HG03521 (cell line): Measurements from ENCODE around the gene SATB1.
"Not testable (repeated sequence)": the region's sequence is repeated elsewhere in the genome, so short reads cannot be mapped to it uniquely, and the experiment has no call there.

Experiments
- ATAC-seq: cut with Tn5 transposase; IDR thresholded peaks from one replicate; pipeline ENCODE4 v1.9.1; 2021; ENCODE audit warnings: mild to moderate bottlenecking, moderate library complexity; ENCODE audit not compliant: unreplicated experiment

Gene SATB1

GRCh38 chr3:18355832-18356231 is 69.3 kb downstream of the SATB1 start:
- ATAC-seq: no peak

DNA sequence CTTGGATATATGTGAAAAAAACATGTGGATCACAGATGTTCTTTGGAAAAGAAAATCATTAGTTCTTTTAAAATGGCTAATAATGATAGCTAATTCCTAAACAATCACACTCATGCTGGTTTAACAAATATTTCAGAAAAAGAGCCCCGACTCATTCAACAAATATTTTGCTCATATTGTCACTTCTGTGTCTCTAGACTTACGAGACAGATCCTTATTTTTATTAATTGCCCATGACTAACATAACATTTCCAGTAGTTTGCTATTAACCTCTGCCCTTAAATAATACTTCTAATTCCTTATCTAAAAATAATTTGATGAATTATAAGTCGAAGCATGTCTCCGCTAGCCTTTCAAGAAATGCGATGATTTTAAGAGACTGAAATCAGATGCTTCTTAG is 70.4 kb downstream of the SATB1 start:
- no peak for ATAC-seq

GRCh38 chr3:18351823-18352744 is 73.1 kb downstream of the SATB1 start:
- ATAC-seq: no peak

DNA sequence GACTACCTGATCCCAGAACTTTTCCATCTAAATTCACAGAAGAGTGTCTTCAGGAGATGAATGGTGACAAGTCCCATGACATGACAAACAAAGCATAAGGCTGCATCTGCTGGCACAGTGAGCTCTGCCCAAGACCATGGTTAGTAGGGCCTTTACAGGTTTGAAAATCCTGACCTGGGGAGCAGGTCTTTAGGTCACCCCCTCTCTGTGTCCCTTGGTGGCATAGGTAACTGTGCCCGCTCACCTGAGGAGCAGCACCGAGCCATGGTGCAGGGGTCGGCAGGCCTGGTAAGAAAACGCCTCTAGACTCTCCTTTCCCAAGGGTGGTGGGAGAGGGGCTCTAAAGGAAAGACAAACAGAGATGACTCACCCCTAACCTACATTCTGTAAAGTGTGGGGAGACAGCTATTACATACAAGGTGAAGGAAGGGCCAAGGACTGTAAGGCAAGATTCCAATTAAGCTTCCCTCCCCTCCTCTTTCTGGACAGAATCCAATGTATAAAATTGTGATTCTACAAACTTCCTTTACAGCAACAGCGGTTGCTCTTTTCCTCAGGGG is 74.0 kb downstream of the SATB1 start:
- no peak for ATAC-seq

DNA sequence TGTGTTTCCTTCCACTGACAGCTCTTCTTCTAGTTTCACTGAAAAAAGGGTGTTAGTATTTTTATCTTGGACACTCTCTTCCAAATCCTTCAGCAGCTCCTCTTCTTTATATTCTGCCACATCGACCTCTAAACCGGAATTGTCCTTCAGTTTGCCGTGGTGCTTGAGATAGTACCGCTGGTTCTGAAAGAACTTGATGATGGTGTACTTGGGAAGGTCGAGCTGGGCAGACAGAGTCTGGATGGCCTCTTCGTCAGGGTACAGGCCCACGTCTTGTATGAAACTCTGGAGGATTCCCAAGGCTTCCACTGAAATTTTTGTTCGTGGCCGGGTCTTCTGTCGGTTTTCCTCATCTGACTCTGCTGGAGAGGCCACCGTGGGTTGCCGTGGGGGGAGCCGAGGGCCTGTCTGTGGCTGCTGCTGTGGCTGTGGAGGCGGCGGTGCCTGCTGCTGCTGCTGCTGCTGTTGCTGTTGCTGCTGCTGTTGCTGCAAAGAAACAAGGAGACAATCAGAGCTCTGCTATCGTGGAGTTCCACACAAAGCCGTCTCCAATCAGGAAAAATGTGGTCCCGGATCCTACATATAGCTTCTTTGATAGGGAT is 75.8 kb downstream of the SATB1 start:
- ATAC-seq: no peak

DNA sequence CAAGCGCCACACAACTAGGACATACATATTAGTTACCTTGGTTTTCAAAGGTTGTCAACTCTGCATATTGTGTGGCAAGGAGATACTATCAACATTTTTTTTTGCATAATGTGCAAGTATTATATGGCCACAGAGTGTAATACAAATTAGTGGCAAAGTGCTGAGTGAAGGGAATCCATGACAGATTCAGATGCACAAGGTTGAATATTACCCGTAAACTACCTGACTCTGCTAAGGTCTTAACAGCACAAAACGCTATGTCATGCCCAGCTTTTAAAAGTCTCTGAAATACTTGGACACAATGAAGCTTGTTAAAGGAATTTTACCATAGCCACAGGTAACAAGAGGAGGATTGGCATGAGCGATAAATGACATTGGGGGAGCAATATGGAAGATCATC is 79.0 kb downstream of the SATB1 start:
- ATAC-seq: no peak

DNA sequence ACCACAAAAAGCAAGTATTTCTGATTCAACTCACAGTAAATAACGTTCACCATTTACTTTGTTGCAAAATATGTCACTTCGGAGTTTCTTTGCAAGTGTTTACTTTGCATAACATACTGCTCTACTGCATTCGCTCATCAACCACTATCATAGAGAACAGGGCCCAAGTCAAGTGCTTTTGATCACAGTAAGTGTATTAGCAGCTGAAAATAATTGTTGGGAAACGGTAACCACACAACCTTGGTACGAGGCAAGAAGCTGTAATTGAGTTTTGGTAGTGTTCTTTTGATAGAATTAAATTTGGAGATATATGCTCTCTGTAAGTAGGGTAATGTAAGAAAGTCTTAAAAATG is 80.1 kb downstream of the SATB1 start:
- no peak for ATAC-seq

DNA sequence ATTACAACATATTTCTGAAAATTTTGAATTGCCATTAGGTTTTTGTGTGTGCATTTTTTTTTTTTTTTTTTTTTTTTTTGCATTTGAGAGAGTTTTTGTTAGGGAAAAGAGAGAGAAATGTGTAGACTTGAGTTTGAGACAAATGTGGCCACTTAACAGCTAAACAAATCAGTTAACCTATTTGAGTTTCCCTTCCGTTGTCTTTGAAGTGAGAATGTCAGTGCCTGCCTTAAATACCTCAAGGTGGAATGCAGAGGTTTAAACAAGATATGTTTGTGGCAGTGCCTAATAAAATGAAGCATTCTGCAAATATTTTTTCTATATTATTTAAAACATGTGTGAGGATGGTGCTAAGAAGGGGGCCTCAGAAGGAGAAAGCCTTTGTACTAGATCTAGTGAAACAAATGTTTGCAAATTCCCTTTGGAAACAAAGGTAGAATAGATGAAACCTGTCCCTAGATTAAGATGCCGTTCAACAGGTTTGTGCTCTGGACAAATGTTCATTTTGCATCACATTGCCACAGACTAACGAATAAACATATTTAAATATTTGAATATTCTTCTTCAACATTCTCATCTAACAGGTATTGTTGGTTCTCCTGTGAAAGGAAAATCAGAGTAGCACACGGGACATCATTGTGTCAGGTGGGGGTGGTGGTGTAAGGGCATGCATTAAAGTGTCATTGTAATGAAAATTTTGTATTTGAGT is 80.7 kb downstream of the SATB1 start:
- no peak for ATAC-seq

DNA sequence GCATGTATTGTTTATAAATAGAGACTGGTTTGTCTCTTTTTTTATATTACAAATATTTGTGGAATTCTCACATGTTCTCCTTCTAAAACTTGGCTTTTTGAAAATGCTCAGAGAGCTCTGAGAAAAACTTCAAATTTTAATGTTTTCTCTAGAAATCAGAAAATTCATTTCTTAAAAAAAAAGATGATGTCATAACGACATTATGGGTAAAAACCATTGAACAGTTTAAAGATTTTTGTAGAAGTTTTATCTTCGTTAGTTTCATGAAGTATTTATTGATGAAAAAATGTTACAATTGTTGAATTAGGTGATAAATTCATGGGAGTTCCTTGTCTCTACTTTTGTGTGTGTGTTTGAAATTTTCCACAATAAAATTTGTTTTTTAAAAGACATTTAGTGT is 81.3 kb downstream of the SATB1 start:
- ATAC-seq: no peak

DNA sequence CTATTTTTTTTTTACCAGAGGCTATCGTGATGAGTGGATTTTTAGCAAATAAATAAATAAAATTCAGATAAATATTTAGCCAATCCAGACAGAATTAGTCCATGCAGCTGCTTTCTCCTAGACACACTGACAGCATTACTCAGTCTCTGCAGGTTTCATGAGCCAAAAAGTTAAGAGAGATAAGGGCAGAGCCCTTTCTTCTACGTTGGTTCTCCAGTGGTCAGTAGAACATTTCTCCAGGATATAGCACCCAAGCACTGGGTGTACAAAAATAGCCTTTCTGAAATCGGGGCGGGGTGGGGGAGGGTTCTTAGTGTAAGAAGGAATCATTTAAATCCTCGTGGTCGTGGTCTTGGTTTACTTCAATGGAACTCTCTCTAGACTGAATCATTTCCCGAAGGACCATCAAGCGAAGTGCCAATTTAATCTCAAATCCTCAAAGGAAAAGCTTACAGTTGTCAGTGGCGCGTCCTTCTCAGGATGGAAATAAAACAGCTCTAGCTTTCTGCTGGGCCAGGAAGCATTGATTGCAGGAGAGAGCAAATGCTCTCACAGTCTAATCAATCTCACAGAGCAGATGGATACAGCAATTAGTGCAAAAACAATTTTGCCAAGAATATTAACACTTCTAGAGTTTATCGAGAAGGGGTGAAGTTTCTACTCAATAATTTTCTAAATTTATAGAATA is 86.2 kb downstream of the SATB1 start:
- ATAC-seq: no peak

GRCh38 chr3:18337231-18337630 is 87.9 kb downstream of the SATB1 start:
- ATAC-seq: no peak

DNA sequence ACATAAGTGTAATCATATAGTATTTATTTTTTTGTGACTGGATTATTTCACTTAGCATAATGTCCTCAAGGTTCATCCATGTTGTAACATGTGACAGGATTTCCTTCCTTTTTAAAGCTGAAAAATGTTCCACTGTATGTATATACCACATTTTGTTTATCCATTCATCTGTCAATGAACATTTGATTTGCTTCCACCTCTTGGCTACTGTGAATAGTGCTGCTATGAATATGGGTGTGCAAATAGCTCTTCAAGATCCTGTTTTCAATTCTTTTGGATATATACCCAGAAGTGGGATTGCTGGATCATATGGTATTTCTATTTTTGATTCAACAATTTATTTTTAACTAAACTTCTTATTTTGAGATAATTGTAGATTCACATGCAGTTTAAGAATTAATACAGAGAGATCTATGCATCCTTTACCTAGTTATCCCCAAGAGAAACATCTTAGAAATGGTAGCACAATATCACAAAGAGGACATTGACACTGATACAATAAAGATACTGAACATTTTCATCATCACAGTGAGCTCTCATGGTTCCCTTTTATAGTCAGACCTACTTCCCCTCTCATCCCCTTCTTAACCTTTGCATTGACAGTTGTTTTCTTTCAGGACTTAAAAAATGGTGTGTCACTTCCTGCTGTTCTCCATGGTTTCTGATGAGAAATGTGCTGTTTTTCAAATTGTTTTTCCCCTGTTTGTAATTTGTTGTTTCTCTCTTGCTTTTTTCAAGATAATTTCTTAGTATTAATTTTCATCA is 90.1 kb downstream of the SATB1 start:
- no peak for ATAC-seq

- ATAC-seq: not testable (repeated sequence)
Measured at GRCh38 chr3:18330772-18331441, 94.2 kb downstream of the SATB1 start.

DNA sequence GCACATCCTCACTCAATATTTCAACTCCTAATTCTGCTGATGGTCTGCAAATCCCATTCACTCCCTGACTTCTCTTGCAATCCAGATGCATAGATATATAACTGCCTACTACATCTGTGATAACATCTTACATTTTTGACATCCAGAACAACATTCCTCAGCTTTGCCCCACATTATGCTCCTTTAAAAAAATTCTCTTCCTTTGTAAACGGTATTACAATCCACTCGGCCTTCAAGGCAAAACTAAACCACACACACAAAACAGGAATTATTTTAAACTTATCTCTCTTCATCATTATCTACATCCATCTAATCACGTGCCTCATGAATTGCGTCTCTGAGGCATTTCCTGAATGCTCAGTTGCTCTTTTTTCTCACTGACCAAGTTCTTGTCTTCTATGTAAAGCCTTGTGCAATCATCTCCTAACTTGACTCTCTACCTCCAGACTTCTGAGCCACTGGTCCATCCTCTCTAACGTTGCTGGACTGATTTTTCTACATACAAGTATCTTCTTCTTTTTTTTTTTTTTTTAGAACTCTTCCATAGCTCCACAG is 117.0 kb downstream of the SATB1 start:
- ATAC-seq: no peak

- ATAC-seq: no peak
Measured at GRCh38 chr3:18307529-18307928, 117.6 kb downstream of the SATB1 start.

- ATAC-seq: no peak
Measured at GRCh38 chr3:18302517-18302916, 122.6 kb downstream of the SATB1 start.

GRCh38 chr3:18301781-18302180 is 123.4 kb downstream of the SATB1 start:
- no peak for ATAC-seq

DNA sequence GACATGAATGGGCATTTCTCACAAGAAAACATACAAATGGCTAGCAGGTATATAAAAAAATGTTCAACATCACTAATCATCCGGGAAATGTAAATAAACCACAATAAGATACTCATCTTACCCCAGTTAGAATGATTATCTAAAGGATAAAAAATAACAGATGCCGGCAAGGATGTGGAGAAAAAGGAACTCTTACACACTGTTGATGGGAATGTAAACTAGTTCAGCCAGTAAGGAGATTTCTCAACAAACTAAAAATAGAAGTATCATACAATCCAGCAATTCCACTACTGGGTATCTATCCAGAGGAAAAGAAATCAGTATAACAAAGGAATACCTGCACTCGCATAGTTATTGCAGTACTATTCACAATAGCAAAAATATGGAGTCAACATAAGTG is 124.2 kb downstream of the SATB1 start:
- ATAC-seq: no peak

DNA sequence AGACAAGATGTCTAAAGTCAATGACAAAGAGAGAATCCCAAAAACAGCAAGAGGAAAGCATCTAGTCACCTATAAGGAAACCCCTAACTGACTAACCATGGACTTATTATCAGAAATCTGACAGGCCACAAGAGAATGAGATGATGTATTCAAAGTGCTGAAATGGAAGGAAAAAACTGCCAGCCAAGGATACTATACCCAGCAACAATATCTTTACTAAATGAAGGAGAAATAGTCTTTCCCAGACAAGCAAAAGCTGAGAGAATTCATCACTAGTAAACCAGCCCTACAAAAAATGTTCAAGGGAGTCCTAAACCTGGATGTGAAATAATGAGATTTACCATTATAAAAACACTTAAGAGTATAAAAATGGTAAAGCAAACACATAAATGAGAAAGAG is 128.0 kb downstream of the SATB1 start:
- no peak for ATAC-seq
